Inferior parietal cortex (tissue), 1 donor: ENCODE measurements around the gene CYYR1.

Experiments used
- DNase-seq: peaks from one replicate; pipeline ENCODE4 v3.0.0-alpha.2; 2016; ENCODE audit errors: extremely low spot score

The CYYR1 gene

DNA sequence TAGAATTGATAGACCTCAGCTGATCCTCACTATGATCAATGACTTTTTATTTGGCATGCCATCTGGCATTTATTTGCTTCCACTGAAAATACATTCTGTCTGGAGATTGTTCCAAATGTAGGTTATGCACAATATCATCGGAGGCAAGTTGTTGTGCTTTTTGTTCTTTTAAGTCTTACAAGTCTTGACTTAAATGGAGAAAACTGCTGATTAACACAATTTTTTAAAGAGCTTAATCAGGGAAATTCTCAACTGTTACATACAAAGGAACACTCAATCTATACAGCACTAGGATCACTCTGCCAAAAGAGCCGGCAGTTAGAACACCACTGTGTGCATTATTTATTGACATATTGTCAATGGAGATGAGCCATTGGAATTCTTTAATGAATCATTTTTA, 19.2 kb downstream of the CYYR1 start:
- DNase-seq: no peak

DNA sequence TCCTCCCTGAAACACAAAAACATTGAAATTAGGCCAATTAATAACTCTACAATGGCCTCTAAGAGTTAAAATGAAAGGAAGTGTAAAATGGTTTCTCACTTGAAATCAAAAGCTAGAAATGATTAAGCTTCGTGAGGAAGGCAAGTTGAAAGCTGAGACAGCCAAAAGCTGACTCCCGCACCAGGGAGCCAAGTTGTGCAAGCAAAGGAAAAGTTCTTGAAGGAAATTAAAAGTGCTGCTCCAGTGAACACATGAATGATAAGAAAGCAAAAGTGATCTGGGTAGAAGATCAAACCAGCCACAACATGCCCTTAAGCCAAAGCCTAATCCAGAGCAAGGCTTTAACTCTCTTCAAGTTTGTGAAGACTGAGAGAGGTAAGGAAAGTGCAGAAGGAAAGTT, 22.8 kb downstream of the CYYR1 start:
- DNase-seq: no peak

DNA sequence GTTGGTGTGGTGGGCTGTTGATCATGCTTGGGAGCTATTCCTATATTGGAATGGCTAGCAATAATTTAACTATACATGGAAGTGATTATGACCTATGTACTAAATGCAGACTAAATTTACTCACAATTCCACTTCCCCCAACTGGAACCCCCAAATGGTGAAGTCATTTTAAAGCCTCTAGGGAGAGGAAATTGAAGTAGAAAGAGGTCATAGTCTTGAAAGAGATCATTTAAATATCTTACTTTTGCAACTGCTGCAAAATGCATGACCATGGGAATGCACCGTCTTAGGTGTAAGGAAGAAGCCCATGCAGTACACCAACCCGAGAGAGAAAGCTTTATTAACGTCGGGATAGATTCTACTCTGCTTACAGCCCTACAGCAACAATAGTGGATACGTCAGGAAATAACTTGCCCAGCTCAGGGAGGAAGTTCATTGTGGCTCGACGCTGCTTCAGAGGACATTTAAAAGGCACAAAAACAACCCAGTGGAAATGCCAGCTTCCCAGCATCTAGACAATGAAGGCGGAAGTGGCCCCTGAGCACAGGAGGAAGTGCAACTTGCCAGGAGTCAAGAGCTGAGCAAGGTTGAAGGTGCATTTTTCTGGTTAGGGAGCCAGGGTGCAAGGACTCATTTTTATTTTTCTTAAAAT, 26.5 kb downstream of the CYYR1 start:
- DNase-seq: no peak

DNA sequence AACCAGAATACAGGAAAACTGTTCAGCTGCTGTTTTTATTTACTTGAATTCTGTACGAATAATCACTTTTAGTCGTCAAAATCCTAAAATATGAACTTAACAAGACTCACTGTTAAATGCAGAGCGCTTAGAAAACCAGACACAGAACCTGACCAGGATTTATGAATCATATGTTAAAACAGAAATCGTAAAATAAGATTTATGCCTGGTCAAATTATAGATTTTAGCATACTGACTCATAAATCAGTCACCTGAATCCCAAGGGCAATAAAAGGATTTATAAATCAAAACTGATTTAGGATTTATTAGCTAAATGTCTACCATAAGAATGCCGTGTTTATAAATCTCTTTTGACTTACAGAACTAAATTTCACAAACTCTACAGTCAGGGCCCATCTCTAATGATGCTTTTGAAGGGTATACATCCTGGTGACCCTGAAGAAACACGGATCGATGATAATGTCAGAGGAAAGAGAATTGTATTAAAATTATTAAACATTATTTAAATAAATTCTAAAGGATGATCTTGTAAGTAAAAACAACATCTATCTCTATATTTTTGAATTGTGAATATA, 28.8 kb downstream of the CYYR1 start:
- no peak for DNase-seq

DNA sequence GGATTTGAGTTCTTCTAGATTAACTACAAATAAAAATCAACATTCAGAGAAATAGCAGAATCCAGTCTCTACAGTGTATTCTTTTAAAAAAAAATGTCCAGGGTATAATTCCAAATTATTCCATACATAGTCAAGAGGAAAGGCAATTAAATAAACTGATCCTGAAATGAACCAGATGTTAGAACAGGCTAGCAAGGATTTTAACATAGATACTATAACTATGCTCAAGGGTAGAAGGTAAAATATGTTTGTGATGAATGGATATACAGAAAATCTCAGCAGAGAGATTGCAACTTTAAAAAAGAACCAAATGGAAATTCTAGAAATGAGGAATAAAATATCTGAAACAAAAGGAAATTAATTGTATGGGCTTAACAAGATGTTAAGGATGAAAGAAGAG, 32.4 kb downstream of the CYYR1 start:
- no peak for DNase-seq

DNA sequence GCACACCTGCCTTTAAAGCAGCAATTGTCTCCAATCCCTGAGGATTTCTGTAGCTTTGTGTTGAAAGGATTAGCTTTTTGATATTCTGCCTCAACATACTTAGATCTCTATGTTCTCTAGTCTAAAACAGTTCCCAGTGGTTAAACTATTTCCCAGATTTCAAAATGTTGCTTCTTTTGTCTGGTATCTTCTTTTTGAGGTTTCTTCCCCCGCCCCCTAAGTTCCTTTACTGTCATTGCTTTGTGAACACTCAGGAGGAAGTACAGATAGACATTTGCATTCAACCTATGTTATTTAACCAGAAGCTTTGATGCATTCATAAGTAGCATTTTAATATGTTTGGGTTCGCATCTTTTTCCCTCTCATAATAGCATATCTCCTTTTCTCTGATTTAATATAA, 33.5 kb downstream of the CYYR1 start:
- DNase-seq: no peak

DNA sequence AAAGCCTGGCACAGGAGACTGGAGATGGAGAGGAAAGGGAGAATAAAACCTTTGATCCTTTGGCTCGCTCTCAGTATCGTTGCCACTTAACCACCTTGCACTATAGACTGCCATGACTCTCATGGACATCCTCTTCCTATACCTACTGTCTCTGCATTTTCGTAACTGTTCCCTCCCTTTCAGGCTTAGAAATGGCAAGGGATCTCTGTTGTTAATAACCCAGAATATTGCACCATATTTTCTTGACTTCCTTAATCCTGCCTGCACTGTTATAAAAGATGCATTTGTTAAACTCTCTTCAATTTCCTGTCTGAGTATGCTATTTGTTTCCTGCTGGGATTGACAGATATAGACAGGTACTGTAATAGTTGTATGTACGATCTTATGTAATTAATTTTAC, 38.6 kb downstream of the CYYR1 start:
- DNase-seq: no peak

DNA sequence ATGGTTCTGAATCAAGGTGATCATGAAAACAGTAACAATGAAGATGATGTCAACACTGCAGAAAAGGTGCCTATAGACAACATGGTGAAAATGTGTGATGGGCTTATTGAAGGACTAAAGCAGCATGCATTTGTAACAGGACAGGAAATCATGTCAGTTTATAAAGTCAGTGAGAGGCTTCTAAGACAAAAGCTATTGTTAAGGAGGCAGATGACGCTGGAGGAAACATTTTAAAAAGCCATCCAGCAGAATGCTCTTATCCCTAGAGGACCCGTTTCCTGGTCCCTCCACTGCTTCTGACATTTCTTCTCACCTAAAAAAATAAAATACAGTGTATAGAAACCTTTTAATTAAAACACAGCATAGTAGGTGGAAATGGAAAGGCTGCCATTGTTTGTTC, 40.9 kb downstream of the CYYR1 start:
- DNase-seq: no peak

DNA sequence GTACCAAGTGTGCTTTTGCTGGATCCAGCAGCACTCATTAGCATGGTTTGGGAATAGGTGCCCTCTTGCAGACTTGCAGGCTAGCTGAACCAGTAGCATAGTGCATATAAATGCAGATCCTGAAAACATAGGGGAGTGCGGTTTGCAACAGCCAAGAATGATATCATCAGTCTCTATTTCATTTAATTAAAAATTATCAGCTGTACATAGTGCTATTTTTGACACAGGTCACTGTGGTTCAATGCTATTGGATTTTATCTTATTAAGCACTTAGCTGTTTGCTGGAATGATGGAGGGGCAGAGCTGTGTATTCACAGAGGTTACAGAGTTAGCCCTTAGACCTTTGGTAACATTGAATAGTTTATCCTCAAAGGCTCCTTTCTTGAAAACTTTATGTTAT, 43.6 kb downstream of the CYYR1 start:
- no peak for DNase-seq

DNA sequence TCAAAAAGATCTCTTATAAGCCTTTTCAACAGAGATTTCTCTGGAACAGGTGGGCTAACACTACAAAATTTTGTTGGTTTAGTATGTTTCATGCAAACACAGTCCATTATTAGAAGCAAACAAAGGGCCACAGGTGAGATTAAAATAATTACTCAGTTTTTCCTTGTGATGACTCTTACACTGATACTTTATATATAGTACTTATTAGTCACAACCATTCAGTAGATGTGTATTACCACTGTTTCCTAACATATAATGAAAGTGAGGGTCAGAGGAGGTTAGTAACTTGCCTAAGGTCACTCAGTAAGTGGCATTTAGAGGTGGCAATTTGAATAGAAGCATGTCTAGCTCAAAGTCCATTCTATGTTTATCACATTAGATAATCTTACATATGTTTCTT, 44.2 kb downstream of the CYYR1 start:
- DNase-seq: no peak

DNA sequence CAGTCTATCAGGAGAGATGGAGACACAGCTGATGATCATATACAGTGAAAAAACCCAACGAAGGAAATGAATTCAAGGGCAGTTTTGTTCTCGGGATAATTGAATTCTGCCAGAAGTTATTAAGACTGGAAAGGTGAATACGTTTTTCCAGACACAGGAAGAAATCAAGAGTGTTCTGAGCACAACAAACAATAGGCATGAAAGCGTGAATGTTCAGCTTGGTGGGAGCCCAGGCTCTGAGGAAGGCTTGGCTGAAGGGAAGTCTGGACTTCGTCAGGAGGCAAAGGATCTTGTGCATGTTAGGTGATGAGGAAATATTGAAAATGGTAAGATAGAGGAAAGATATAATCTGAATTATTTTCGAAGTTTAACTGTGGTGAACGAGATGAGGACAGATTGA, 50.4 kb downstream of the CYYR1 start:
- DNase-seq: no peak

DNA sequence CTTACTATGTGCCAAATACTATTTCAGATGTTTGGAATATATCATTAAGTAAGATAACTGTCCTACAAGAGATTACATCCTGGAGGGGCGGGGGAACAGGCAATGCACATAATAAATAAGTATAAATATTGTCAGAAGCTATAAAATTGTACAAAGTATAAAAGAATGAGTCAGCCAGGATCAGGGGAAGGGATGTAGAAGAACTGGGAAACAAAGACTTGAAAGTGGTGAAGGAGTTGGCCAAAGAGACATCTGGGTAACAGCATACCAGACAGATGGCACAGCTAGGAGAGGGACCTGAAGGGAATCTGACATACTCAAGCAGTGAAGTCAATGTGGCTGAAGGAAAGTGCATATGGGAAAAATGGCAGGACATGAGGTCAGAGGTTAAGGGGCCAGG, 53.9 kb downstream of the CYYR1 start:
- DNase-seq: no peak

DNA sequence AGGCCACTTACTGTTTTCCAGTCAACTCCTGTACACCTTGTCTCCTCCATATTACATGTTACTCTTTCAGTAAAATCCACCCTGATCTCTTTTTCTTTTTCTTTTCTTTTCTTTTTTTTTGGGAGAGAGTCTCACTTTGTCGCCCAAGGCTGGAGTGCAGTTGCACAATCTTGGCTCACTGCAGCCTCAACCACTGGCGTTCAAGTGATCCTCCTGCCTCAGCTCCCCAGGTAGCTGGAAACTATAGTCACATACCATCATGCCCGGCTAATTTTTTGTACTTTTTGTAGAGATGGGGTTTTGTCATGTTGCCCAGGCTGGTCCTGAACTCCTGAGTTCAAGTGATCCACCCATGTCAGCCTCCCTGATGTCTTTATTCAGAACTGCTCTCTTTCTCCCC, 57.8 kb downstream of the CYYR1 start:
- DNase-seq: no peak

DNA sequence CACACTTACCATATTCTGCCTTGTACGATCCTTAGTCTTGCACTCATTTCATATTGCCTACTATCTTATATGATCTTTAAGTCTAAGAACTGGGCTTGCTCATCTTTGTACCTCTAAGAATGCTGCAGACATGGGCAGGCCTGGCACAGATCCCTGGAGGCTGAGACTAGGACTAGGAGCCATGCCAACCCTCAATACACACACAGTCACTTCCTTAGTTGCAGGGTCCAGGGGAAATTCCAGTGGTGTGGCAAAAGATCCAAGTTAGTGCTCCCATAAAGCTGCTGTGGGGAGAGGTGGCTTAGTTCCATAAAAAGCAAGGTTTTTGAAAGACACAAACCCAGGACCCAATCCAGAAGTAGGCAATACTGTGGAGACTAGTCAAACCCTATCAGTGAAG, 59.9 kb downstream of the CYYR1 start:
- no peak for DNase-seq

DNA sequence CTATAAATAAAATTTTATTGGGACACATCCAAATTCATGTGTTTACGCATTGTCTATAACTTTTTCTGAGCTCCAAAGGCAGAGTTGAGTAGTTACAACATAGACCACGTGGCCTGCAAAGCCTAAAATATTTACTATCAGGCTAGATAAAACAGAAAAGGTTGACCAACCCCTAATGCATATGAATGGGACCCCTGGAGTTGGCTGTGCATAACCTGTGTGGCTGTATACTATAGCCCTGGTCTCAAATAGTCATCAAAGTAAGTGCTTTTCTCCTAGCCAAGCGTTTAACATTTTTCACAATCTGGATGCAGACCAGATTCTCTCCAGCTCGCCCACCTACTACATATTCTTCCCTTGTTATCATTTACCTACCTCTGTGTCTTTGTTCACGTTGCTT, 60.4 kb downstream of the CYYR1 start:
- no peak for DNase-seq

DNA sequence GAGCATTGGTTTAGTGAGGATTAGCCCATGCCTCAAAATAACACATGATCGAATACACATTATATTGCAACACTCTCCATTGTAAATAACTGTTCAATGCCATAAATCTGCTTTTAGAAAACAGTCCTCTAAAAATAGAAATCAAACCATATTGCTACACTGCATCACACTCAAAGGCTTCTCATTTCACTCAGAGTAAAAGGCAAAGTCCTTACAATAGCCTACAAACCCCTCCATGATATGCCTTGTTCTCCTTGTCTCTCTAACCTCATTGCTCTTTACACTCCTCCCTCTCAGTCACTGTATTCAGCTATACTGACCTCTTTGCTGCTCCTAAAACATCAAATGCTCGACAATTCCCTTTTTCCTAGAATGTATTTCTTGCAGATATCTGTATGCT, 64.2 kb downstream of the CYYR1 start:
- no peak for DNase-seq

DNA sequence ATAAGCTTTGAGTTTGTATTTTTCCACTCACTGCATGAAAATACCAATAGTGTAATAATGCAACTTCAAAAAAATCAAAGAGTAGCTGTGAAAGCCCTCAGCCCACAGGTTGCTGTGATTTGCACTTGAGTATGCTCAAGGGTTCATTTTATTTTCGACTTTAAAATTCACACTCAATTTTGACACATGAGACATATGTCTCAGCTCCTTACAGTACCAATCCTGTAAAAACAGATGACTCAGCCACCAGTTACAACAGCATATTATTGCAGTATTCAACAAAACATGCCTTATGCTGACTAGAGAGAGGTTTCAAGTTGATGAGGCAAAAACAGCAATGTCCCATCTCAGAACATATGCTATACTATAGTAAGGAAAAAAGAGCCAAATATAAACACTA, 66.1 kb downstream of the CYYR1 start:
- peak; percentile 49 for DNase-seq

DNA sequence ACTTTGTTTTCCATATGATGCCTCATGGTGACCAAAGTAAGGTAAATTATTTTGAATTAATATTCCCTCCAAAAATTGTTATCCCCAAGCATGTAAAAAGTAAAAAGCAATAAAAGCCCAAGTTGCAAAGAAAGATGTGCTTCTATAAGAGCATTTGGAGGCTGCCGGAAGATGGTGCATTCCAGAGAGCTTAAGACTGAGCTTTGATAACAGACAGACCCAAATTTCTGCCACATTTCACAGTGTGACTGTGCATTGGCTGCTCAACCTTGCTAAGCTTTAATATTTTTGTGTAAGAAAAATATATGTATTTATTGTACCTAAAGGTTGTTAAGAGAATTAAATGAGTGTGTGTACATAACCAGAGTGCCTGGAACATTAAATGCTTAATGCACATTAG, 67.9 kb downstream of the CYYR1 start:
- DNase-seq: no peak

DNA sequence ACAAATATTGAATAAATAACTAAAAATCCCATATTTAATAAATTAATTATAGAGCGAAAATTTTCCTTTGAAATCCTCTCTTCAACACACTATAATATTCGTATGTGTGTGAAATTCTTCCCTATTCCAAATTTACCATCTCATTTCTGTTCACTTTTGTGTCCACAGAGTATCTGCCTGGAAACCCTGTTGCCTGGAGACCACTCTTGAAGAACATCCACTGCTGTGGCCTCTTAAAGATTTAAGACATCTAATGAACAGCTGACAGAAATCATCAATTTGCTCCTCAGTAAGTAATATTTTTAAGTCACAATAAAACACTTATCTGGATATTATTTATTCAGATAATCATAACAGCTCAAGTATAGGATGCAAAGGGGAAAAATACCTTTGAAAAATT, 69.7 kb downstream of the CYYR1 start:
- DNase-seq: no peak

DNA sequence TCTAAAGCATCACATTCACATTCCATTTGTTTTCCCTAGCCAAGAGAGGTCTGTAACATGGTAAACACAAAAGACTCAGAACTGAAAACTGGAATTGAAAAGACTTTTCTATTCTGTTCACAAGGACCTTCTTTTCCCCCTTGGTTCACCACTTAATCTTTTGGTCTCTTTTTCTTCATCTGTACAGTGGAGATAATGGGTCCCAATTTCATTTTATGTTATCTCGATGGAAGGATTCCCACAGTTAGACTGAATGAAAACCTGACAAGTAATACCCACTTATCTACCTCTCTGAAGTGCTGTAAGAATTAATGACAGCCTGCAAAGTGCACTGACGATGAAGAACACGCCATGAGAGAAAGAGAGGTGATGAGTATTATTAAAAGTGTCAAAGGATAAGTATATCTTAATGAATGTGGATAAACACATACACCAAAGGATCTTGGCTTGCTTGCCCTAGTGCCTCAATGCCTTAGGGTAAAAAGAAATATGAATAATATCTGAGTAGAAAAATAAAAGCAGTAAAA, 71.5 kb downstream of the CYYR1 start:
- DNase-seq: no peak

DNA sequence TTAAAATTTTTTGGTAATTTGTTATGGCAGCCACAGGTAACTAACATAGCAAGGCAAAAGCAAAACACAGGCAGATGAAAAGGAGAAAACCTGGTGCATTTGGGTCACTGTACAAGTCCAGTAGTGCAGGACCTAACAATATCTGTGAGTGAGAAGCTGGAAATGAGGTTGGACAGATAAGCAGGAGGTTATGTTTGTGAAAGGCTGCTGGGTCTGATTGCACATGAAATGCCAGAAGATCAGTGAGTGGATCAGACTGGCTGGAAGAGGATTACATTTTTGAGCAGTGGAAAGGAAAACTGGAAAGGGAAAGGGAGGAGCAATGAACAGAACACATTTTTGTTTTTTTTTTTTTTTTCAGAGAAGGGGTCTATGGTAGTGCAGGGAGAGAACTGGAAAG, 73.6 kb downstream of the CYYR1 start:
- DNase-seq: no peak

DNA sequence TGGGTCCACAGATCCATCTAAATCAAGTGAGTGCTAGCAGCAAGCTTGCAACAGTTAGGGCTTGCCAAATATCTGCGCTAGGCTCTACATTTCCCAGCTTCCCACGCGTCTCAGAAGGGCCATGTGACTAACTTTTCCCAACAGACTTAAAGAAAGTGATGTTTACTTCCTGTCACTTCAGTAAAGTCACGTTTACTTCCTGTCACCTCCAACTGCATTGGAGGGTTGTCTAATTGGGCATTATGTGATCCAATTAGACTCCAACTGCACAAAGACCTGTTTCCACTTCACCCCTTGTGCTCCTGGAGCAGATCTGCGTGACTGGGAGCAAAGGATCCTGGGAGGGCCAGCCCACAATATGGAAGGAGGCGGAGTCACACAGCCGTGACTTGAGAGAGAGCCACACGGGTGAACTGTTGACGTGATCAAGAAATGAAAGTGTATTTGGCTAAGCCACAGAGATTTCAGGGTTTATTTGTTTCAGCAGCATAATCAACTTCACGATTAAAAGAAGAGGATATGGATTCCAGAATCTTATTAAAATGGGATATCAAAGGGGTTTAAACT, 77.7 kb downstream of the CYYR1 start:
- no peak for DNase-seq

DNA sequence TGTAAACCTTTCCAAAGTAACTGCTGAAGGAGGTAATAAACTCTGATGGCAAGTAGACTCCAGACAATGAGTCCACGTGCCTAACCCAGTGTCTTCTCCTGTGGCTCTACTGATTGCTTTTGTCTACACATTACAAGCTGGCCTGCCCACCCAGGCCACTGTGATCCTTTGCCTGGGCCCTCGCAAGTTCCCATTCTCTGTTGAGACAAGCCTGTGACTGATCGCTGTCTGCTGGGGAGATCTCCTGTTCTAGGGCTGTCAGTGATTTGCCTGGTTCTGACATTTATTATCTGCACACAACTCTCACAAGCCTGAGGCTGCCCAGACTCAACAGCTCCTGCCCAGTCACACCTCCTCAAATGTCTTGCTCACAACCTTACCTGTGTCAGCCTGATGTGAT, 81.4 kb downstream of the CYYR1 start:
- DNase-seq: no peak

DNA sequence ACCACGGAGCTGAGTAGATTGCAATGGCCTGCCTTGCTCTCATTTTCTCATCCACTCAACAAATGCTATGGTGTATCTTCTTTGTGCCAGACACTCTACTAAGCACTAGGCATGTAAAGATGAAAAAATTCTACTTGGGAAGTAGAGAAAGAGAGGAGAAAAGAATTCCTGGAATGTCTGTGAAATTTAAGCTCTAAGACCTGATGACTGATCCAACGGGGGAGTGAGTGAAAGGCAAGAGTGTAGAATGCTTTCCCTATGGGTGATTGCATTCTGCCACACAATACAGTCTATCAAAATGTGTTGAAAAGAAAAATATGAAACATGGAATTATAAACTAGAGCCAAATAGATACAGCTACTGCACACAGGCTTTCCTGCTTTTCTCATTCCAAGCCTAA, 82.3 kb downstream of the CYYR1 start:
- no peak for DNase-seq
